Measurements from ENCODE around the gene BPIFB6. TPM values are rescaled to one million over a fixed set of nuclear protein-coding genes. Genes with fewer than 3 reads are reported as not detected.

Gene BPIFB6
- total RNA-seq, 6 donors from 2014 or later: not detected

DNA sequence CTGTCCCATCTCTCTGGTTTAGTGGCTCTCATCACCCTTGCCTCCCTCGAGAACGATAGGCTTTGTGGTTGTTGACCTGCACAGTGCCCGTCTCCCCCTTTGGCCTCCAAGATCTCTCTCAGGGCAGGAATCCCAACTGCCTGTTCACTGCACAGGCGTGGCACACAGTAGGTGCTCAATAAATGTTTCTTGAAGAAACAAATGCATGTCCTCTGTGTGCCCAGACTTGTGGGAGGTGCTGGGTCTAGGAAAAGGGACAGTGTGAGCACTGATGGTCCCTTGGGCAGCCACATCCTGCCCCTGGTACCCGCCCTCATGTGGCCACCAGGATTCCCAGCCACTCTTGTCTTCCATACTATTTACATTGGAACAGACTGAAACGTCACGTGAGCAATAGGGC is 2.6 kb upstream of the BPIFB6 start:
- H3K27ac ChIP-seq: no peak overlapping the region
- ATAC-seq (ENCODE audit: low FRiP score in 2 of 2): no peak
- H3K4me1 ChIP-seq: no peaks in the 10 kb centered on the region
- WGBS, 2 donors: 63 to 78% methylated on average over 5 to 7 of the region's 7 CpGs
- no peak overlapping the region for H3K4me3 ChIP-seq
- no peaks in the 10 kb centered on the region for H3K27me3 ChIP-seq
- no peaks in the 10 kb centered on the region for H3K36me3 ChIP-seq
- no peak for DNase-seq
- no peaks in the 10 kb centered on the region for H3K9me3 ChIP-seq
- TF ChIP-seq EP300 (IDR thresholded peaks at IDR 0.05) (no peak), POLR2AphosphoS5 (IDR thresholded peaks at IDR 0.05) (no peak), POLR2A (IDR thresholded peaks at IDR 0.05) (no peak)
- TF ChIP-seq, protein P1, sequence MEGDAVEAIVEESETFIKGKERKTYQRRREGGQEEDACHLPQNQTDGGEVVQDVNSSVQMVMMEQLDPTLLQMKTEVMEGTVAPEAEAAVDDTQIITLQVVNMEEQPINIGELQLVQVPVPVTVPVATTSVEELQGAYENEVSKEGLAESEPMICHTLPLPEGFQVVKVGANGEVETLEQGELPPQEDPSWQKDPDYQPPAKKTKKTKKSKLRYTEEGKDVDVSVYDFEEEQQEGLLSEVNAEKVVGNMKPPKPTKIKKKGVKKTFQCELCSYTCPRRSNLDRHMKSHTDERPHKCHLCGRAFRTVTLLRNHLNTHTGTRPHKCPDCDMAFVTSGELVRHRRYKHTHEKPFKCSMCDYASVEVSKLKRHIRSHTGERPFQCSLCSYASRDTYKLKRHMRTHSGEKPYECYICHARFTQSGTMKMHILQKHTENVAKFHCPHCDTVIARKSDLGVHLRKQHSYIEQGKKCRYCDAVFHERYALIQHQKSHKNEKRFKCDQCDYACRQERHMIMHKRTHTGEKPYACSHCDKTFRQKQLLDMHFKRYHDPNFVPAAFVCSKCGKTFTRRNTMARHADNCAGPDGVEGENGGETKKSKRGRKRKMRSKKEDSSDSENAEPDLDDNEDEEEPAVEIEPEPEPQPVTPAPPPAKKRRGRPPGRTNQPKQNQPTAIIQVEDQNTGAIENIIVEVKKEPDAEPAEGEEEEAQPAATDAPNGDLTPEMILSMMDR (IDR thresholded peaks at IDR 0.05): no peak

DNA sequence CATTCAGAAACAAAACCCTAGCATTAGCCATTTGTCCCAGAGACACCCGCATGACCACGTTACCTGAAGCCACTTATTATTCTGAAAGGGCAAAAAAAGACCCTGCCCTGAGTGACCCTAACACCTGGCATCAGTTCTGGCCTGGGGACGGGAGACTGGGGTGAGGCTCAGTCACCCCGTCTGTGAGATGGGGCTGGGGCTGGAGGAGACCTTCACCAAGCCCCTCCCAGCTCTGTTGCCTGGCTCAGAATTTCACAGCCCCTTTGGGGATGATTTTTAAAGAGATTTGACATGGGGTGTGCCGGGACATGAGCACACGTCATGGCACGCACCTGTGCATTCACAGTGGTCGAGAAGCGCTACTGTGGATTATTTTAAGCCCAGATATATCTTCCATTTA is 1.4 kb upstream of the BPIFB6 start:
- no peak for DNase-seq
- Histone ChIP-seq H3K4me3 (no peak overlapping the region), H3K36me3 (no peaks in the 10 kb centered on the region), H3K4me1 (no peaks in the 10 kb centered on the region), H3K9me3 (no peaks in the 10 kb centered on the region), H3K27me3 (no peaks in the 10 kb centered on the region), H3K27ac (no peak overlapping the region)
- TF ChIP-seq, protein P1 (IDR thresholded peaks at IDR 0.05): no peak
- TF ChIP-seq EP300 (IDR thresholded peaks at IDR 0.05) (no peak), POLR2A (IDR thresholded peaks at IDR 0.05) (no peak), POLR2AphosphoS5 (IDR thresholded peaks at IDR 0.05) (no peak)
- WGBS, 2 donors: 76 to 84% methylated on average over 9 of the region's 9 CpGs
- no peak for ATAC-seq (ENCODE audit: low FRiP score in 2 of 2)

DNA sequence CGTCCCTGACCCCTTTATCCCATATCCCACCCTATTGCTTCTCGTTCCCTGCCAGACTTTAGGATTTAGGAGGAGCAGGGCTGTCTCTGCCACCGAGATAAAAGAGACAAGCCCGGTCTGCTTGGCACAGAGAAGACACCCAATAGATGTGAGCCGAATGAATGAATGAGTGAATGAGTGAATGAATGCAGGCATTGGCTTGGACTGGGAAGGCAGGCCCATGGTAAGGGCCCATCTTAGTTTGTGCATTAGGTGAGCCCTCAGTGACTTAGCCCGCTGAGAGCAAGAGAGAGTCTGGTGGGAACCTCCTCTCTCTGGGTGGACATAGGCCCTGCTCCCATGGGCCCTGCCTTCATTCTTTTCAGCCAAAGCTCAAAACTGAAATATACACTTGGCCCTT is 879 bp upstream of the BPIFB6 start:
- H3K4me1 ChIP-seq: no peaks in the 10 kb centered on the region
- TF ChIP-seq POLR2A (IDR thresholded peaks at IDR 0.05) (no peak), POLR2AphosphoS5 (IDR thresholded peaks at IDR 0.05) (no peak), EP300 (IDR thresholded peaks at IDR 0.05) (no peak)
- TF ChIP-seq, protein P1 (IDR thresholded peaks at IDR 0.05): no peak
- no peaks in the 10 kb centered on the region for H3K36me3 ChIP-seq
- H3K27me3 ChIP-seq: no peaks in the 10 kb centered on the region
- ATAC-seq (ENCODE audit: low FRiP score in 2 of 2) (no peak), DNase-seq (no peak)
- H3K9me3 ChIP-seq: no peaks in the 10 kb centered on the region
- WGBS, 2 donors: 85 to 89% methylated on average over 6 of the region's 6 CpGs
- H3K27ac ChIP-seq: no peak overlapping the region
- no peak overlapping the region for H3K4me3 ChIP-seq

DNA sequence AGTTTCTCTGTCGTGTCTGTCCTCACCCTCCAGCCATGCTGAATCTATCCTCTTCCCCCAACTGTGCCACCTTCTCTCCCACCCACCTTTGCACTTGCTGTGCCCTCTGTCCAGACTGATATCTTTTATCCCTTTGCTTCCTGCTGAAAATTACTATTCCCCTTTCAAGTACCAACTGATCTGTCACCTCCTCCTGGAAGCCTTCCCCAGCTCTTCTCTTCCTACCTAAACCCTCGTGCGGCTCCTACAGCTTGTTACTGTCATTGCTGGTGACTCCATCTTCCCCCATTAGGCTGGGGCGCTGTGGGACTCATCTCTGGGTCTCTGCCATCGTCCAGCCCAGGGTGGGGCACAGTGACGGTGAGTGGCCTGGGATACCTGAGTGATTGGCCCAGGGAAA is 1.1 kb downstream of the BPIFB6 start:
- no peaks in the 10 kb centered on the region for H3K27me3 ChIP-seq
- WGBS, 2 donors: 78 to 83% methylated on average over 6 of the region's 6 CpGs
- H3K4me1 ChIP-seq: no peaks in the 10 kb centered on the region
- H3K27ac ChIP-seq: no peak overlapping the region
- ATAC-seq (ENCODE audit: low FRiP score in 2 of 2): no peak
- no peaks in the 10 kb centered on the region for H3K36me3 ChIP-seq
- no peak for DNase-seq
- TF ChIP-seq, protein P1 (IDR thresholded peaks at IDR 0.05): no peak
- TF ChIP-seq EP300 (IDR thresholded peaks at IDR 0.05): no peak
- TF ChIP-seq POLR2A (IDR thresholded peaks at IDR 0.05): no peak
- no peak for TF ChIP-seq POLR2AphosphoS5 (IDR thresholded peaks at IDR 0.05)
- H3K4me3 ChIP-seq: no peak overlapping the region
- H3K9me3 ChIP-seq: no peaks in the 10 kb centered on the region

DNA sequence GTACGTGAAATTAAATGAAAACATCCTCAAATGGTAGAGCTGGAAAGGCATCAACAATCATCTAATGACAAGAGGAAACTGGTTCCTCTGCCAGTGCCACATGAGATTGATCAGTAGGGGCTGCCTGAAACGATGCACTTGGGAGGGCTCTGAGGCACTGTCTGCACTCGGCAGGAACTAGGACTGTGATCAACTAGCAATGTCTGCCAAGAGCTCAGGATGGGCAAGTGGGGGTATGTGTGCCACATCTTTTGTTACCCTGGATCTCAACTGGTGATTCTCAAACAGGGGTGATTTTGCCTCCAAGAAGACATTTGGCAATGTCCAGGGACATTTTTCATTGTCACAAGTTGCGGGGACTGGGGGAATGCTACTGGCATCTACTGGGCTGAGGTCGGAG is 1.9 kb downstream of the BPIFB6 start:
- 66 to 84% methylated on average over 5 of the region's 5 CpGs for WGBS, 2 donors
- H3K4me1 ChIP-seq: no peaks in the 10 kb centered on the region
- DNase-seq: no peak
- H3K9me3 ChIP-seq: no peaks in the 10 kb centered on the region
- no peak overlapping the region for H3K4me3 ChIP-seq
- no peaks in the 10 kb centered on the region for H3K27me3 ChIP-seq
- no peaks in the 10 kb centered on the region for H3K36me3 ChIP-seq
- ATAC-seq (ENCODE audit: low FRiP score in 2 of 2): no peak
- H3K27ac ChIP-seq: no peak overlapping the region
- TF ChIP-seq, protein P1 (IDR thresholded peaks at IDR 0.05): no peak
- no peak for TF ChIP-seq EP300 (IDR thresholded peaks at IDR 0.05)
- no peak for TF ChIP-seq POLR2A (IDR thresholded peaks at IDR 0.05)
- no peak for TF ChIP-seq POLR2AphosphoS5 (IDR thresholded peaks at IDR 0.05)
